GM18951 (cell line): ENCODE data around the gene MEF2B.
"Not testable (repeated sequence)": the region's sequence is repeated elsewhere in the genome, so short reads cannot be mapped to it uniquely, and the experiment has no call there.

ENCODE experiments used
- POLR2A ChIP-seq: IDR thresholded peaks from 4 replicates; pipeline ENCODE4 v1.6.1; 2011; ENCODE audit warnings: mild to moderate bottlenecking; ENCODE audit not compliant: insufficient read length, insufficient read depth; ENCODE audit errors: extremely low read depth
- in situ Hi-C: fragments of 300-500 bp; cut with MboI; formaldehyde crosslinking; loops from one replicate; pipeline ENCODE4 v1.12.0; 2022; ENCODE audit warnings: low sequenced_read_pairs, mixed read lengths, inconsistent platforms; ENCODE audit not compliant: unreplicated experiment

MEF2B gene

GRCh38 chr19:19185853-19186740 lies 16.0 kb upstream of the MEF2B start:
- in situ Hi-C loops: loop anchor here (25.0 kb wide), 1 partner anchor 301 kb away; no protein-coding TSS in a partner anchor
- no peak for TF ChIP-seq POLR2A

- in situ Hi-C loops: loop anchor here (25.0 kb wide), 1 partner anchor 306 kb away; no protein-coding TSS in a partner anchor
- TF ChIP-seq POLR2A: no peak
Observed at GRCh38 chr19:19181488-19181998, 11.5 kb upstream of the MEF2B start.

GRCh38 chr19:19179548-19180441 lies 9.7 kb upstream of the MEF2B start:
- no peak for TF ChIP-seq POLR2A
- in situ Hi-C loops: loop anchor here (25.0 kb wide), 1 partner anchor 308 kb away; no protein-coding TSS in a partner anchor

GRCh38 chr19:19176950-19177349 lies 6.9 kb upstream of the MEF2B start:
- no peak for TF ChIP-seq POLR2A
- in situ Hi-C loops: loop anchor here (25.0 kb wide), 1 partner anchor 310 kb away; no protein-coding TSS in a partner anchor

GRCh38 chr19:19173243-19173642 lies 3.2 kb upstream of the MEF2B start:
- in situ Hi-C loops: not testable (repeated sequence)

- in situ Hi-C loops: no loop called here
- TF ChIP-seq POLR2A: no peak
Observed at GRCh38 chr19:19171821-19172532, 1.9 kb upstream of the MEF2B start.

- in situ Hi-C loops: no loop called here
- TF ChIP-seq POLR2A: no peak
Observed at GRCh38 chr19:19170873-19171672, 1.0 kb upstream of the MEF2B start.

- TF ChIP-seq POLR2A: no peak
- in situ Hi-C loops: no loop called here
Observed at GRCh38 chr19:19169236-19170052, 619 bp downstream of the MEF2B start.

GRCh38 chr19:19167612-19168011 lies 2.5 kb downstream of the MEF2B start:
- in situ Hi-C loops: no loop called here
- TF ChIP-seq POLR2A: no peak

GRCh38 chr19:19165396-19165795 lies 4.7 kb downstream of the MEF2B start:
- TF ChIP-seq POLR2A: no peak
- in situ Hi-C loops: no loop called here

GRCh38 chr19:19162495-19162894 lies 7.6 kb downstream of the MEF2B start:
- in situ Hi-C loops: no loop called here
- TF ChIP-seq POLR2A: no peak
